GM12891 (cell line): ENCODE measurements around the gene TRAPPC1.

Source experiments
- POLR2A ChIP-seq: IDR thresholded peaks from 2 replicates; pipeline ENCODE4 v1.6.1; 2011; ENCODE audit warnings: low read depth, low read length, control low read depth
- POLR2AphosphoS5 ChIP-seq: IDR thresholded peaks from 2 replicates; pipeline ENCODE4 v1.6.1; 2011; ENCODE audit warnings: low read depth, low read length, control low read depth

DNA sequence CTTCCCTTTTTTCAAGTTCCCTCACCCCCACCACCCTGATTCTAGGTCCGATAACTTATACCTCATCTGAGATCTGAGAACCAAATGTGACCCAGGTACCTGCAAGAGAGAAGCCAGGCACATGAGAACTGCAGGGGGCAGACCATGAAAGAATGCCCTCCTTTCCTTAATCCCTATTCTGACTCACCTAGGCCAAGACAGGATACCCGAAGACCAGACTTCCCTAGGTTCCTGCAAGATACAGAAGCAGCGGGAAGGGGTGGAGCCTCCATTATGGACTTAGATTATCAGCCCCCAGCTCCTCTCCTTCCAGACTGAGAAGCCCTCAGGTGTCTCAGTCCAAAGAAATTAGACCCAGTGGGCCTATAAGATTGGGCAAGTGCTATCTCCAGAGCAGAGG lies 4.2 kb downstream of the TRAPPC1 start:
- no peak for TF ChIP-seq POLR2AphosphoS5
- TF ChIP-seq POLR2A: no peak
